ENCODE measurements around the gene CLCN7. TPM values are rescaled to one million over a fixed set of nuclear protein-coding genes. Genes with fewer than 3 reads are reported as not detected.
"Not testable (repeated sequence)": the region's sequence is repeated elsewhere in the genome, so short reads cannot be mapped to it uniquely, and the experiment has no call there.

The CLCN7 gene
- polyA plus RNA-seq, 10 donors: 19.8 to 37.5 (median 28.3) TPM

- no peak for DNase-seq
Observed at GRCh38 chr16:1446296-1447080, 28.3 kb downstream of the CLCN7 start.

GRCh38 chr16:1445518-1446203 lies 29.2 kb downstream of the CLCN7 start:
- DNase-seq: no peak

DNA sequence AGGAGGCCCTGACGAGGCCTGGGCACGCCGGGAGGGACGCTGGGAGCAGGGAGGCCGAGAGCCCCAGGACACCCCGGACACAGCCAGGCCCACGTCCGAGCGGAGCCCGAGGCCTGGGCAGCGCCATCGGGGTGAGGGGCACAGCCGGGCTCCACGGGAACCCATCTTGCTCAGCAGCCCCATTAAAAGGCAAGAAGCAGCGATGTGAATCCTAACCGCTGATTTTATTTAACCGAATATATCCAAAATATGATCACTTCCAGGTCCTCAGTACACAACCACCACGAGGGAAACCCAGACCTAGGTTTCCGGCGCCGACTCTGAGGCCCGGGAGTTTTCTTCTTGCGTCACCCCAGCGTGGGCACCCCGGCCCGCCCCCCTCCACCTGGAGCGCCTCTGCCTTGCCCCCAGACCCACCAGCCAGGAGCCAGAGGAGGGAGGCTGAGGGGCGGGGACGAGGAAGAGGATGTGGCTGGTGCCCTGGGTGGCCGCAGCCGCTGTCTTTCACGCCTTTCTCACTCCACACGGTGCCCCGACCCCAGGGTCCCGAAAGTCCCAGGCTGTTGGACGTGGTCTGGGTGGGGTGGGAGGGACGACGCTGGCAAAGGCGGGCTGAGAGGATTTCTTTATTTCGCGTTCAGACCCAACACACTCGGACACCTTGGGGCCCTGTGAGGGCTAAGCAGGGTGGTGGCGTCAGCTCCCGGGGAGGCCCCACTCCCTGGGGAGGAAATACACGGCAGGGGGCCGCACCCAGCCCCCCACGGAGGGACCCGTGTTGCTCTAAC lies 29.9 kb downstream of the CLCN7 start:
- no peak for DNase-seq

DNA sequence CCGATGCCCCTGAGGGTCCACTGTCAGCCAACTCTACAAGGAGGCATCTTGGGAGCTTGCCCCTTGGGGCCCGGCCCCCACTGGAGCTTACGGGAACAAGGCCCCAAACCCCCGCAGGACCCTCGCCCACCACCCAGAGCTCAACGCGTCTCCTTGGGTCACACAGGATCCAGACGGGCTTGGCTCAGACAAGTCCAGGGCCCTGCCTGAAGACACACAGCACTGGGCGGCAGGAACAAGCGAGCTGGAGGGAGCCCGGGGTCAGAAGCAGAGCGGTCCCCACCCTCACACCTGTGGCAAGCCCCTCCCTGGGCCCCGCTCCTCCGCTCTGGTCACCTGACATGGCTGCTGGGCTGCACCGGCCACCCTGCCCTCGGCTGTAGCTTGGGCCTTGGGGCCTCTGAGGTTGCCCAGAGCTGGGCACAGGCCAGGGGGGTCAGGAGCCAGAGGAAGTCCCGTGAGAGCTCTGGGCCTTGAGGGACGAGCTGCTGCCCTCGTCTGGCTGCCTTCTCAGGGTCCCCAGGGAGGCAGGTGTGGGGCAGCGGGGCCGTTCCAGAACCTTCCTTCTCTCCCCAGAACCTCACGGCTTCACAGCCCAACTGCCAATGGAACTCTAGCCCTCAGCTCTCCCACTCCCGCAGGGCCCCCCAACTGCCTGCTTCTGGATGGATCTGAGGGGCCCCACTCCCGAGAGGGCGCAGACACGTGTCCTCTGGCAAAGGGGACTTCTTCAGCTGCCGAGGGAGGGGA lies 30.7 kb downstream of the CLCN7 start, which contains the start of gene CCDC154:
Gene CCDC154, minus strand, starts transcription at position 577 of the 750 bp plus-strand sequence. Its CDS starts 234 bp downstream, at position 343.
- no peak for DNase-seq

GRCh38 chr16:1443403-1443973 lies 31.3 kb downstream of the CLCN7 start:
- no peak for DNase-seq

DNA sequence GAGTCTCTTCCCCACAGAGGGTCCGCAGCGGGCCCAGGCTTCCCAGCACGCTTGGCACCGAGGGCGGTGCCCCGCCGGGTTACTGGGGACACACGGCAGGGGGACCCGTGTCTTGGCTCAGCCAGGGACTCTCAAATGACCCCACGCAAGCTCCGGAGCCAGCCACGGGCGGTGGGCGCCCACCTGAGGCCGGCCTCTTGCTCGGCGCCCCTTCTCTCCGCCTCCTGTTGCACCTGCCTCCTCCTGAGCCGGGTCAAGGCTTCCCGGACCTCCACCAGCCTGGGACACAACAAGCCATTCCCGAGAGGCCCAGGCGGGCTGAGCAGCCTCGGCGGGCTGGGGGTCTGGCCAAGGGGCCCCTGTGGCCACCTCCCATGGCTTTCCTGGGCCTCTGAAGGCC lies 32.1 kb downstream of the CLCN7 start:
- DNase-seq: no peak

- peak in 2 of 3 donors; percentile 15 to 36 for DNase-seq
Observed at GRCh38 chr16:1441391-1441829, 33.4 kb downstream of the CLCN7 start.

DNA sequence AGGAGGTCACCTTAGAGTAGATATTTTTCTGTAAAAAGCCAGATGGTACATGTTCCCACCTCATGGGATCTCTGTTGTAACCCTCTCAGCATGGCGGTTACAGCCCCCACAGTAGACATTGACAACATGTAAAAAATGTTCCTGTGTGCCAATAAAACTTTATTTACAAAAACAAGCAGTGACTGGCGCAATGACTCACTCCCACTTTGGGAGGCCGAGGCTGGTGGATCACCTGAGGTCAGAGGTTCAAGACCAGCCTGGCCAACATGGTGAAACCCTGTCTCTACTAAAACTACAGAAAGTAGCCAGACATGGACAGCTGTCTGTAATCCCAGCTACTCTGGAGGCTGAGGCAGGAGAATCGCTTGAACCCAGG lies 35.1 kb downstream of the CLCN7 start:
- not testable (repeated sequence) for DNase-seq

DNA sequence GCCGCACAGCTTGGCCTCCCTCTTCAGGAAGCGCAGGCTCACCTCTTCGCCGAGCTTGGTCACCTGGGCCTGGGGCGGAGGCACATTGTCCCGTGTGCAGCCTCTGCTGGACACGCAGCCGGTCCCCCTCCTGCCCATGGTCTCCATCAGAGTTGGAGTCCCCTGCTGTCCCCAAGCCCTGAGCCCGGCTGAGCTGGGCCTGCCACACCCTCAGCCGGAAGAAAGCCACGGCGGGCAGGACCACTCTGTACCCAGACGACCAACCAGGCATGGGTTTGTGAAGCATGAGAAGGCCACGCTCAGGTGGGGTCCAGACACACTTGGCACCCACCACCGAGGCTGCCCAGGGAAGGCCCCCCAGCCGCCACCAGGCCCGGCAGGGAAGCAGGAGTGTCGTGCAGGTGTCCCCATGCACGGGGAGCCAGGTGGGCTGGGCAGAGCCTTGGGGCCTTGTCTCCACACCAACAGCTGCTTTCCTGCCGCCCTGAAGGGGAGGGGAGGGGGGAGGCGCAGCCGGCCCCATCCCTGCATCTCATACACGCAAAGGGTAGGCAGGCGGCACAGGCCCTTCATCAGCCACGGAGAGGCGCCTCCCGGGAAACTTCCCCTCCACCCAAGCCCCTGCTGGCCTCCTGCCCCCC lies 35.6 kb downstream of the CLCN7 start:
- DNase-seq: no peak

DNA sequence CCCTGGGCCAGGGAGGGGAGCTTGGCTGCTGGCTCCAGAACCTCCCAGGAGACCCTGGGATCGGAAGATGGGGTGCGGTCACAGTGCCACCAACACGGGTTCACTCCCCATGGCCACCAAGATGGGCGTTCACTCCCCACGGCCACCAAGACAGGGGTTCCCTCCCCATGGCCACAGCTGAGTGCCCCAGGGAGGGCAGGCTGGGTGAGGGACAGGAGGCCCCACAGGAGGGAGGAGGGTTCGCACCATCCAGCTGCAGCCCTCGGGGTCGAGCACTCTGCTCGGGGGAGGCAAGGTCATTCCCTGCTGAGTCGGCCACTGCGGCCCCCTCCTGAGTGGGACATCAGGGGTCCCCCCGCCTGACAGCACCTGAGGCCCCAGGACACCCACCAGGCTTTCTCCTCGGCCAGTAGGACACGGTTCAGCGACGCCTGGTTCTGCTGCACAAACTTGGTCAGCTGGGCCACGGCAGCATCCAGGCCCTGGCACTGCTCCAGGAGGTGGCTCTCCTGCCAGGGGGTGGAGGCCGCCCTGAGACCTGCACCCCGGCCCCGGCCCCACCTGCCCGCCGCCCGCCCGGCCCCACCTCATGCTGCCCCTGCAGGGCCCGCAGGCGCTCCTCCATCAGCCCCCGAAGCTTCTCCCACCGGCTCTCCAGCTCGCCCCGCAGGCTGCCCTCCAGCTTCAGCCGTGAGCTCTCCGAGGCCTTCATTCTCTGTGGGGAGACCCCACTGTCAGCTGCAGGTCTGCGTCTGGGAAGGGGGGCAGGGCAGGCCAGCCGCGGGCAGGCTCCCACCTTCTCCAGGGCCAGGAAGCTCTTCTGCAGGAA lies 36.4 kb downstream of the CLCN7 start:
- no peak for DNase-seq

GRCh38 chr16:1437606-1438005 lies 37.2 kb downstream of the CLCN7 start:
- no peak for DNase-seq

DNA sequence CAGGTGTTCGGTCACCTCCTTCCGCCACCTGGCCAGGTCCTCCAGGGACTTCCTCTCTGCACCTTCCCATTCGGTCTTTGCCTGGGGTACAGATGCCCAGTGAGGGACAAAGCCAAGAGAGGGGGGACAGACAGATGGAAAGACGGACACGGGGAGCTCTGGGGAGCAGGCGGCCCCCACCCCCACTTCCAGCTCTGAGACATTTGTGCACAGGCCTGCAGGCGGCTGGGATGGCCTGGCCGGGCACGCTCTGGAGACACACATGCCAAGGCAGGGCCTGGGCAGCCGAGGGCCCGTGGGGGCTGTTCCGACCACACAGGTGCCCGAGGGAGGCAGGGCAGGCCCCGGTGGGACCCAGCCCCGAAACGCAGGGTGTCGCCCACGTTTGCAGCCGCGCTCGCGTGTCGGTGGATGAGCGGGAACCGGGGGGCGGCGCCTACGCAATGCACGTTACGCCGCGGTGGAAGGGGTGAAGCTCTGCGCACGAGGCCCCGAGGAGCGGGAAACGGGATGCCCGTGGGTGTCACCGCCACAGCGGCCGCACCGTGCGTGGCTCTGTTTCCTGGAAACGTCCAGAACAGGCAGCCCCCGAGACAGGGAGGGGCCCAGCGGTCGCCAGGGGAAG lies 38.0 kb downstream of the CLCN7 start:
- DNase-seq: no peak

- no peak for DNase-seq
Observed at GRCh38 chr16:1435921-1436697, 38.7 kb downstream of the CLCN7 start.

DNA sequence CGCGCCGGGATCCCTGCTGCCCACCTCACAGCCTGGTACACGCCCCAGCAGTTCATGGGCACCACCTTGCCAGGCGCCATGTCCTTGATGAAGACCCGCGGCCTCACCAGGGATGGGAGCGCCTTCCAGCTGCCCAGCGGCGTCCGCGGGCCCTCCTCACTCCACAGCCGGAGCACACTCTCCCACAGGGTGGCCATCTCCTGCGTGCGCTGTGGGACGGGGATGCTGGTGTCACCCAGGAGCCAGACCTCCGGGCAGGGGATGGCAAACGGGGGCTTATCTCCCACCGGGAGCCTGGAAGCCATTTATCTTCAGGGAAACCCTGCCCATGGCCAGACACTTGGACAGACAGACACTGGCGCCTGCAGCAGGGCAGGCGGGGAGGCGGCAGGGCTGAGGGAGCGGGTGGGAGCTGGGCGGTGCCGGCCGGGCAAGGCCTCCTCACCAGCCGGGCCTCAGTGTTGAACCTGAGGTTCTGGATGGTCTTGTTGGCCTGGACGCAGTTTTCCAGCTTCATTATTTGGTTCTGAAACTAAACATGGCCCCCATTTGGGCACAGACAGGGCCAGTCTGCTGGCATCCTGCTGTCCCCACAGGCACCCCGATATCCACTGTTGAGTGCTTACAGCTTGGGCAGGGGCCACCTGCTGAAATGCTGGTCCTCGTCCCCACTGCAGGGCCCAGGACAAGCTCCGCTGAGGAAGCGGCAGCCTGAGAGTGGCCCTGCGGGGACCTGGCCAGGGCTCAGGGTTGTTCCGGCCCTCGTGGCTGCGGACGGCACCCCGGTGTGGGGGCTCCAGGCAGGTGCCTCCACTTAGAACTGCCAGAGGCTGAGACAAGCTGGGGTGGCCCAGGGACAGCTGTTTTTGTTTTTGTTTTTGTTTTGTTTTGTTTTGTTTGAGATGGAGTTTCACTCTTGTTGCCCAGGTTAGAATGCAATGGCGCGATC lies 39.9 kb downstream of the CLCN7 start:
- DNase-seq: no peak

GRCh38 chr16:1433756-1434155 lies 41.1 kb downstream of the CLCN7 start:
- DNase-seq: no peak

DNA sequence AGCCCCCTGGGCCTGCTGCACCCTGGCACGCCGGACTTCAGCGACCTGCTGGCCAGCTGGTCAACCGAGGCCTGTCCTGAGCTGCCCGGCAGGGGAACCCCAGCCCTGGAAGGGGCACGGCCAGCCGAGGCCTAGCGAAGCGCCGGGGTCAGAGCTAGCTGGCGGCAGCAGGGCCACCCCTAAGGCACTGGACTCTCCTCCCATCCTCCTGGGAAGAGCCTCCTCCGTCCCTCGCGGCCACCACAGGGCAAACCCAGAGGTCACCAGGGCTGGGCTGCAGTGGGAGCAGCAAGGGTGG lies 41.6 kb downstream of the CLCN7 start:
- DNase-seq: no peak
